H1 (cell line): ENCODE measurements around the gene ZNF652. TPM values are rescaled to one million over a fixed set of nuclear protein-coding genes. Genes with fewer than 3 reads are reported as not detected.
A peak's percentile ranks its signal among the peaks of the same experiment; 100 is the strongest.

ENCODE experiments used
- ATF2 ChIP-seq: IDR thresholded peaks from 2 replicates; pipeline ENCODE4 v1.6.1; 2012; ENCODE audit warnings: low read length, inconsistent platforms
- BACH1 ChIP-seq: IDR thresholded peaks from 2 replicates; pipeline ENCODE4 v1.6.1; 2012; ENCODE audit warnings: low read length, improper control_type of control experiment
- BRCA1 ChIP-seq: IDR thresholded peaks from 2 replicates; pipeline ENCODE4 v1.6.1; 2012; ENCODE audit warnings: low read depth, low read length, improper control_type of control experiment
- CBX5 ChIP-seq: fragments of 300-800, 300-1000 bp; sonication (generic); IDR thresholded peaks from 2 replicates; pipeline ENCODE4 v1.7.1; 2016; ENCODE audit warnings: antibody characterized with exemption, low read length, low read depth
- CHD2 ChIP-seq: IDR thresholded peaks from 2 replicates; pipeline ENCODE4 v1.6.1; 2012; ENCODE audit warnings: low read length, improper control_type of control experiment
- CREB1 ChIP-seq: IDR thresholded peaks from 2 replicates; pipeline ENCODE4 v1.6.1; 2012; ENCODE audit warnings: inconsistent platforms
- EZH2 ChIP-seq: fragments of 200-600 bp; sonication (generic); IDR thresholded peaks from 2 replicates; pipeline ENCODE4 v1.7.1; 2012; ENCODE audit warnings: low read depth, mild to moderate bottlenecking, moderate library complexity, low read length, inconsistent platforms; ENCODE audit not compliant: severe bottlenecking
- HDAC6 ChIP-seq: IDR thresholded peaks from one replicate; pipeline ENCODE4 v1.7.1; 2012; ENCODE audit warnings: low read depth, mild to moderate bottlenecking, inconsistent platforms, low read length, moderate library complexity
- JUN ChIP-seq: IDR thresholded peaks from 2 replicates; pipeline ENCODE4 v1.6.1; 2011; ENCODE audit warnings: low read depth, mild to moderate bottlenecking, improper control_type of control experiment, low read length
- MAX ChIP-seq: IDR thresholded peaks from 2 replicates; pipeline ENCODE4 v1.6.1; 2012; ENCODE audit warnings: inconsistent platforms
- NANOG ChIP-seq: IDR thresholded peaks from 2 replicates; pipeline ENCODE4 v1.6.1; 2011; ENCODE audit warnings: low read length, low read depth, mild to moderate bottlenecking, inconsistent platforms; ENCODE audit not compliant: insufficient read depth, poor library complexity, severe bottlenecking
- NRF1 ChIP-seq: IDR thresholded peaks from 2 replicates; pipeline ENCODE4 v1.6.1; 2011; ENCODE audit warnings: mild to moderate bottlenecking, low read depth, low read length, improper control_type of control experiment
- PHF8 ChIP-seq: fragments of 200-600 bp; sonication (generic); conservative IDR thresholded peaks from 2 replicates; pipeline ENCODE4 v1.7.1; 2012; ENCODE audit warnings: low read depth, mild to moderate bottlenecking, inconsistent platforms, low read length, moderate library complexity
- RFX5 ChIP-seq: IDR thresholded peaks from 2 replicates; pipeline ENCODE4 v1.6.1; 2011; ENCODE audit warnings: low read depth, low read length, improper control_type of control experiment, borderline replicate concordance
- SAP30 ChIP-seq: fragments of 300-600 bp; sonication (generic); IDR thresholded peaks from 2 replicates; pipeline ENCODE4 v1.7.1; 2012; ENCODE audit warnings: low read length, moderate library complexity, mild to moderate bottlenecking, inconsistent platforms; ENCODE audit not compliant: insufficient read depth, insufficient replicate concordance
- SIRT6 ChIP-seq: IDR thresholded peaks from one replicate; pipeline ENCODE4 v1.7.1; 2012; ENCODE audit warnings: low read length, inconsistent platforms
- SIX5 ChIP-seq: IDR thresholded peaks from 2 replicates; pipeline ENCODE4 v1.6.1; 2011; ENCODE audit warnings: mild to moderate bottlenecking, low read depth, low read length
- SP1 ChIP-seq: IDR thresholded peaks from 2 replicates; pipeline ENCODE4 v1.6.1; 2011; ENCODE audit warnings: low read depth, low read length
- SP4 ChIP-seq: IDR thresholded peaks from 2 replicates; pipeline ENCODE4 v1.6.1; 2012; ENCODE audit warnings: low read length, inconsistent platforms
- TAF1 ChIP-seq: IDR thresholded peaks from 2 replicates; pipeline ENCODE4 v1.6.1; 2011; ENCODE audit warnings: mild to moderate bottlenecking, low read depth, low read length
- USF2 ChIP-seq: IDR thresholded peaks from 2 replicates; pipeline ENCODE4 v1.6.1; 2011; ENCODE audit warnings: low read length, improper control_type of control experiment
- ZNF274 ChIP-seq: IDR thresholded peaks from 2 replicates; pipeline ENCODE4 v1.7.0; 2012; ENCODE audit warnings: low read length, borderline replicate concordance; ENCODE audit errors: extremely low read depth
- polyA plus RNA-seq, 7 experiments: library from polyadenylated mRNA; depleted of rRNA in 3 of 7; stranded (reverse) in 5 of 7; unstranded in 2 of 7; fragments of >200 nt in 5 of 7; fragments of 200-250 nt in 2 of 7; gene quantifications; 1 replicate in 5 of 7; 2 replicates in 1 of 7; 4 replicates in 1 of 7; pipeline versions ENCODE4 v1.2.1 to v1.2.3, GENCODE V29; 2011 to 2013; ENCODE audit warnings: missing spikeins in 2 of 7, mixed read lengths in 2 of 7
- total RNA-seq: library from RNA; stranded (reverse); fragmentation: NEBNext Ultra II Directional; extraction: Animal tissue kit (Norgen Biotek cat#: 25700); gene quantifications from 2 replicates; pipeline ENCODE4 v1.2.1, GENCODE V29; 2021

The ZNF652 gene
- total and polyA plus RNA-seq, 2 of the 8 experiments (the other 6 are each of a cell fraction or from before 2014, with no cell fraction given), result 13.5 to 39.6 TPM

DNA sequence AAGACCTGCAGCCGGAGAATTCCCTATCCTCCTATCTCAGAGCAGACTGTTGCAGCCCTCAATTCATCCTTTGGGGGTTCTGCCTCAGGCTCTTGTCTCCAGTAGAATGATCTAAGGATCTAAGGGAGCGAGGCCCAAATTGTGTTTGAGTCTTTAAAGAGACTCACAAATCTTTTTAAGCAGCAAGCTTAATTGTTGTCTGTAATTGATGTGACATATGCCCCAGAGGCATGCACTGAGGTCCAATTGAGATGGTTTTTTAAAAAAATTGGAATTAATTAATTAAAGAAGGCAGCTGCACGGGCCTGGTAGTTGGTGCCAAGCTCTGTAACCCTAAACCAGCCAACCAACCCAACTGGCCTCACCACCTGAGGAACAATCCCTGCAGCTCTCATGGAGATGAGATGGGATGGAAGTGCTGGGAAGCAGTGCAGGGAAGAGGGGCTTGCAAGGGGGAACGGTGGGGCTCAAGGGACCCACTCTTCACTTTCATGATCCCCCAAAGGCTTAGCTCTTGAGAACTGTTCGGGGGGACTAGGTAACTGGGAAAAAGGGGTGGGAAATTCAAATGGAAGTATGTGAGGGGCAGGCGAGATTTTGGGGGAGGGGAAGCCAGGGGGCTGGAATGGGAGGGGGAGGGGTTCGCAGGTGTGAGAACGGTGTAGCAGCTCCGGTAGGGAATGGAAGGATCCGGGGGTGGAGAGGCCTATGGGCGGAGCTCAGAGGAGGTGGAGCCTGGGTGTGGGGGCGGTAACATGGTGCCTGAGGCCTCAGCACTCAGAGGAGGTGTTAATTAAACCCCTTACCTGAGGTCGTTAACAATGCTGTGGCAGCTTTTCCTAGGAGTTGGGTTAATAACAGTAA, 9.2 kb upstream of the ZNF652 start (continued):
- TF ChIP-seq NANOG, result no peak
- TF ChIP-seq HDAC6, result no peak
- TF ChIP-seq USF2, result no peak
- TF ChIP-seq BACH1, result no peak
- no peak for TF ChIP-seq NRF1
- no peak for TF ChIP-seq SIX5
- TF ChIP-seq BRCA1, result no peak
- no peak for TF ChIP-seq CBX5
- no peak for TF ChIP-seq PHF8
- TF ChIP-seq JUN, result no peak
- peak; percentile 74; the same call in 1 of the 2 replicates for TF ChIP-seq SP1
- peak; percentile 53; the same call in 1 of the 2 replicates for TF ChIP-seq CHD2
- TF ChIP-seq MAX, result no peak
- TF ChIP-seq ATF2, result no peak
- no peak for TF ChIP-seq RFX5
- no peak for TF ChIP-seq EZH2
- peak; percentile 23; the same call in 1 of the 2 replicates for TF ChIP-seq TAF1
- TF ChIP-seq SP4, result no peak
- TF ChIP-seq SIRT6, result no peak
- no peak for TF ChIP-seq CREB1
- no peak for TF ChIP-seq SAP30
- TF ChIP-seq ZNF274, result no peak
